Measurements from ENCODE around the gene DNAH17. TPM values are rescaled to one million over a fixed set of nuclear protein-coding genes. Genes with fewer than 3 reads are reported as not detected.

Gene DNAH17
- total RNA-seq, 1 donor from 2014 or later, result not detected

DNA sequence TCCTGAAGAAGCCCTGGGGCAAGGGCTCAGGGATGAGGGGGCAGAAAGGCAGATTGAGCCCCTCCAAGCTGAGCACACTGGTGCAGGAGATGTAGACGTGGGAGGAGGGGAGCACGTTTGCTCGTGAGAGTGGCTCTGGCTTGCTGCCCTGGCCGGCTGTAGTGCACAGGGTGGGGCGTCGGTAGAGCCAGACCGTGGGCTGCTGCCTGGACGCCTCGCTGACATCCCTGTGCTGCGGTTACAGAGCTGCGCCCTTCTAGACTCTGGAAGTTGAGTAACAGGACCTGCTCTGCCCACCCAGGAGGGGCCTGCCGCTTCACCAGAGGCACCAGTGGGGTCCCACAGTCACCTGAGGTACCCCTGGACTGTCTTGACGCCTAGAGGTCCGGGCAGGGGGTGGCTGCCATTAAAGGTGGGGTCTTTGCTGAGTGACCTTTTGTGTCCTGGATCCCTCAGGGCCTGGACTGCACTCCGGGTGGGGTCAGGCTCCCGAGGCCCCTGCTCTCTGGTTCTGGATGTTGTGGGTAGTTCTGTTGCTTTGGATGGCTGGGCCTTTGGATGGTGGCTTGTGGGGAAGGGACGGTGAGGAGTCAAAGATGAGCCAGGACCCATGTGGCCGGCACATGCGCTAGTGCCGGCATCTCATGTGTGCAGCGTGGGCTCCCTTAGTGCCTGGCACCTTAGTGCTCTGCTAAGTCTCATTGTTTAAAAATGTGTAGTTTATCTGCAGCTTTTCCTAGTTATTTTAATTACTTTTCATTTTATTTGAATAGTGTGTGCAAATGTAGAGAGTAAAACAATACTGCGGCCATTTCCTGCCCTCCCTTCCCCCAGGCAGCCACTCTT lies 157.0 kb downstream of the DNAH17 start:
- ATAC-seq (ENCODE audit: poor library complexity) (no peak), DNase-seq (peak; percentile 67)
- intact Hi-C loops (cut with DNase I), result loop anchor here (10.0 kb wide), 1 partner anchor 305 kb away; no protein-coding TSS in a partner anchor

DNA sequence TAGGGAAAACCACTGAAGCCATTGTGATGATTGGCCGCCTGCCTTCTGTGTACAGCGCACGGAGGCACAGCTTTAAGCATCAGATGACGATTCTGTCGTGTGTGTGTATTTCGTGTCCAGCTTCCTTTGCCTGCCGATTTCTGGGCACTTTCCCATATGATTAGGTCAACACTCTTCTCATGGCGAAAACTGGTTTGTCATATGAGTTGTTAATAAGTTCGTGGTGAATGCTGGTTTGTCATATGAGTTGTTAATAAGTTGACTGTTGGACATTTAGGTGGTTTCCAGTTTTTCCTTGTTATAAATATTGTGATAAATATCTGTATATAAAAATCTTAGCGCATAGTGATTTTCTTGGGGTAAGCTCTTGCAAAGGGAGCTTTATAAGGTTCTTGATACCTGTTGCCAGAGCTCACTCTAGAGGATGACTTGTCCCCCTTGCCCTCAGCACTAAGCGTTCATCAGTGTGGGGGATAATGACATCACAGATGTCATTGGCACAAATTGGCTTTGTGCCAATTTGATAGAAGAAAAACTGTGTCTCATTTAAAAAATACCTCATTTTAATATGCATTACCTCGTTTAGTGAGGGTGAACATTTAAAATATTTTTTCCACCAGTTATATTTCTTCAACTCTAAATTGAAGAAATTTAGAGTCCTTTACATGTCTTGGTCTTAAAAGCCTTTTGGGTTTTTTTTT lies 158.7 kb downstream of the DNAH17 start:
- DNase-seq (no peak), ATAC-seq (ENCODE audit: poor library complexity) (no peak)
- intact Hi-C loops (cut with DNase I), result no loop called here

- no peak for ATAC-seq (ENCODE audit: poor library complexity)
- intact Hi-C loops (cut with DNase I), result no loop called here
- DNase-seq, result no peak
These were observed 159.7 kb downstream of the DNAH17 start for GRCh38 chr17:78417531-78417909.

DNA sequence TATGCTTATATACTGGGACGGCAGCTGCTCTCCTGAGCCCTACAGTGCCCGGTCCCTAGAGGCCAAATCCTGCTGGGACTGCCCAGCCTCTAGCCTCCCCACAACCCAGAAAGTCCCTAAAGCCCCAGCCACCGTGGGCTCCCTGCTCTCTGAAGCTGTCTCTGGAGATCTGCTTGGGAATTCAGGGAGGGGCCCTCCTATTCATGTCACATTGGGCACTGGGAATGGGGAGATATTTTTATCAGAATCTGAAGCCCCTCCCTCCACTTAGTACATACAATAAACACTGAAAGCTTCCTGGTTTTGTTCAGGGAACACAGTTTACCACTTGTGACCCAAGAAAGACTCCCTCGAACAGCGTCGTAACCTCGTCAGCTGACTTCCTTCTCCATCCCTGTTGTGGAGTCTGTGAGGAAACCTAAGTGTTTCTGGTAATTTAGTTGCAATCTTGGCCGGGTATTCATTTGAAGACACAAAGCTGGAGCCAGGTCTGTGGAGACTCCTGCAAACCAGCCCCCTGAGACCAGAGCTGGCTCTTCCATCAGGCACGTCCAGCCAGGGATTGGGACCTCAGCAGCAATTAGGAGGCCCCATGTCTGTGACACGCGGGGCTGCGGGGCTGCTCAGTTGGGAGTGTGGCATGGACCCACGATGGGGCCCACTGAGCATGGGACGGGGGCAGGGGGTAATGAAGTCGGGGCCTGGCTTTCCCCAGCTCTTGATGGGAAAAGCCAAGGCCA lies 160.2 kb downstream of the DNAH17 start:
- DNase-seq (no peak), ATAC-seq (ENCODE audit: poor library complexity) (peak; percentile 52)
- intact Hi-C loops (cut with DNase I), result no loop called here

DNA sequence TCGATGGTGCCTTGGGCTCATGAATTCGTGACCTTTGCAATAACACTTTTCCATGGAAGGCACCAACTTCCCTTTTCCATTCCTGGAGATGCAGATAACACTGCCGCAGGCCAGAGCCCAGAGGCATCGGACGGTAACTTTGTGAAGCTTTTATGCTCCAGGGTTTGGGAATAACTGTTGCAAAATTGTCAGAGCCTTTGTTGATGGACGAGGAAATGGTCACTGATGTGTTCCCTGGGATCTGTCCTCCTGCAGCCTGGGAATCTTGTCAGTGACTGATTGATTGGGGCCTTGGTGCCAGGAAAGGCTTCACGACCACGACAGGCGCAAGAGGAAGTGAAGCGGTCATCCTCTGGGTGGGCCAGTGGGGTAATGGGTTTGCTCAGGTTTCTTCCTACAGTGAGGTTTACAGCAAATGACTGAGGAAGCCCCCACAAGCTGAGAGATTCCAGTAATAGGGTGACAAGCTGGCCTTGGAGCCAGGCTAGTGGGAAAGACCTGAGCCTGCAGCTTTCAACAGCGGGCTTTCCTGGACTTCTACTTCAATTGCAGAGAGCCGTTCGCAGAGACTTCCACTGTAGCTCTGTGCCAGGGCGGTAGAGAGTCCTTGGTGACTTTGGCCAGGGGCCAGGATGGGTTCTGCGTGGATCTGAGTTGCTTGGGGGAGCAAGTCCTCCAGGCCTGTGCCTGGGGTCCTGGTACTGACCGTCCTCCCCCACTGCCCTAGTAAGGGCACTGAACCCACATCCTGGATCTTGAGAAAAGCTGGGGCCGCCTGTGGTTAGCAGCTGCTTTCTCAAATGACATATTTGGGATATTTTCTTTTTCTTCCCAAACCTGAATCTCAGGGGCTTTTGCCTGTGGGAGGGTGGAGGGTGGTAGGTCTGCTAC lies 161.1 kb downstream of the DNAH17 start:
- DNase-seq, result no peak
- intact Hi-C loops (cut with DNase I), result no loop called here
- no peak for ATAC-seq (ENCODE audit: poor library complexity)

GRCh38 chr17:78414178-78415162 lies 162.7 kb downstream of the DNAH17 start:
- DNase-seq (no peak), ATAC-seq (ENCODE audit: poor library complexity) (no peak)
- intact Hi-C loops (cut with DNase I), result no loop called here

GRCh38 chr17:78412403-78412802 lies 164.8 kb downstream of the DNAH17 start:
- DNase-seq (no peak), ATAC-seq (ENCODE audit: poor library complexity) (peak; percentile 8)
- intact Hi-C loops (cut with DNase I), result no loop called here

GRCh38 chr17:78411241-78411857 lies 165.8 kb downstream of the DNAH17 start:
- ATAC-seq (ENCODE audit: poor library complexity) (peak; percentile 77), DNase-seq (no peak)
- intact Hi-C loops (cut with DNase I), result no loop called here

DNA sequence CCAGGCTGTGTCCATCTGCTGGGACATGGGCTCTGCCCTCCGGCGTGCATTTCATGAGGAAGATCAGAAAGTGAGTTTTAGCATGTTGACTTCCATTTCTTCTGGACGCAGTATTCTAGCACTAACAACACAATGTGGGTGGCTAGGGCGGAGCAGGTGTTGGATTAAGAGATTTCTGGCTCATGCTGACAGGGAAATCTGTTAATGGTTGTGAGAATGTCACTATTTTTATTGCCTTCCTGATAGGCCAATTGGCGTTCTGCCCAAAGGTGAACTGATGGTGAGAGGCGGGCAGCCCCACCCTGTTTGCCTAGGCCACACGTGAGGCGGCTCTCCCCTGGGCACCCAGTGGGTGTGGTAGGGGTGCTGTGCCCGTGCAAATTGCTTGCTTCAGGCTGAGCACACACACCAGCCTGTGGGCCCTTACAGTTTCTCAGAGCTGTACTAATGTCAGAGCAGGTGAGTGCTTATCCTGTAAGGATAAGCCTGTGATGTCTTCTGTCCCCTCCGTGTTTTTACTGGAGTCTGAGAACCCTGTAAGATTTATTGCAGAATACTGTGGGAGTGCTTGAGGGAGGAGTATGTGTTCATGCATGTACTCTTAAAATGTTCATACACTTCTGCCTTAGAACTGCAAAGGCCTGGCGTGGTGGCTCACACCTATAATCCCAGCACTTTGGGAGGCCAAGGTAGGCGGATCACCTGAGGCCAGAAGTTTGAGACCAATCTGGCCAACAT lies 167.8 kb downstream of the DNAH17 start:
- ATAC-seq (ENCODE audit: poor library complexity), result no peak
- DNase-seq, result no peak
- intact Hi-C loops (cut with DNase I), result no loop called here

GRCh38 chr17:78408476-78409050 lies 168.6 kb downstream of the DNAH17 start:
- intact Hi-C loops (cut with DNase I), result no loop called here
- ATAC-seq (ENCODE audit: poor library complexity) (no peak), DNase-seq (no peak)

DNA sequence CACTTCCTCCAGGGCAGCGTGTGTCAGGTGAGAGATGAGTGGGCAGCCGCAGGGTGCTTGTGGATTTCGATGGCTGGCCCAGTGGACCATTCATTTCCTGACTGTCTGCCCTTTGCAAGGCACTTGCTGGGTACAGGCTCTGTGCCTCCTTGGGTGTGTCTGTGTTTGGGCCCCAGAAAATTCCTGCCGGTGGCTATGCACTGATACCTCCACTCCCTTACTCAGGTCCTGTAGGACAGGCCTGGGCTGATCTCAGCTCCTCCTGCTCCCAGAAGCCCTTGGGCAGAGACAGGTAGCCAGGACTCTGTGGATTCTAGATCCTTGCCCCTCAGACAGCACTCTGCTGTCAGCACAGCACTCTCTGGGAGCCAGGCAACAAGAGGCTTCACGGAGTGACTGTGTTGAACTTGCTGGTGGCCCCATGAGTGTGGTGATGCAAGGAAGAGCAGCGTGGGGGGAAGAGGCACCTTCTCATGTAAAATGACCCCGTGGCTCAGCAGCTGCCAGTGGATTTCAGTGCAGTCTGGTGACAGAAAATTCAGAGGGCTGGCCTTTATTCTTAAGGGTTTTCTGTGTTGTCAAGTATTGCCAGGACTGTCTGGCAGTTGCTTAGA lies 169.7 kb downstream of the DNAH17 start:
- intact Hi-C loops (cut with DNase I), result no loop called here
- no peak for ATAC-seq (ENCODE audit: poor library complexity)
- no peak for DNase-seq

DNA sequence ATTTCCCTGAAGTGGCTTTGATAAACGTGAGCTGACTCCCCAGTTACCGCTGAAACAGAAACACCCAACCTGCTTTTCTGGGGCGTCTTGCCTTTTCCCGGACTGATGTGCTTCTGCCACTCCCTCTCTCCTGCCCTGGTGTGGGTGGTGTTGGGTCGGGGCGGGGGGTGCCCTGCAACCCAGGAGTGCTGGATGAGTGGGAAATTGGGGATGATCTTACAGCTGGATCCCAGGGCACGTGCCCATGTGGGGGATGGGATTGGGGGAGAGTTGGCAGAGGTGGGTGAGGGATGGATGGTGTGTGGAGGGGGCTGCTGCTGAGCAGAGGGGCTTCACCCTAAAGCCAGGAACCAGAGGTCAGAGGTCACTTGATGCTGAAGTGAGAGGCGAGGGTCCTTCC lies 170.3 kb downstream of the DNAH17 start:
- intact Hi-C loops (cut with DNase I), result no loop called here
- no peak for DNase-seq
- ATAC-seq (ENCODE audit: poor library complexity), result no peak

- ATAC-seq (ENCODE audit: poor library complexity) (no peak), DNase-seq (no peak)
- intact Hi-C loops (cut with DNase I), result no loop called here
These were observed 170.8 kb downstream of the DNAH17 start for GRCh38 chr17:78406396-78406795.

GRCh38 chr17:78403822-78404221 lies 173.4 kb downstream of the DNAH17 start:
- DNase-seq (no peak), ATAC-seq (ENCODE audit: poor library complexity) (no peak)
- intact Hi-C loops (cut with DNase I), result no loop called here

- DNase-seq (no peak), ATAC-seq (ENCODE audit: poor library complexity) (no peak)
- intact Hi-C loops (cut with DNase I), result no loop called here
These were observed 175.3 kb downstream of the DNAH17 start for GRCh38 chr17:78401891-78402290.

- DNase-seq, result no peak
- intact Hi-C loops (cut with DNase I), result no loop called here
- ATAC-seq (ENCODE audit: poor library complexity), result no peak
These were observed 175.9 kb downstream of the DNAH17 start for GRCh38 chr17:78401246-78401645.

All from Right ventricle myocardium superior (tissue), 1 donor.